CD4-positive, alpha-beta T cell (primary cell): ENCODE data around the gene LAMTOR4. TPM values are rescaled to one million over a fixed set of nuclear protein-coding genes. Genes with fewer than 3 reads are reported as not detected.

ENCODE experiments used
- ATAC-seq: fragments of 200-7000 bp; cut with Tn5 transposase; one replicate; pipeline ENCODE4 v1.10.0; 2022; ENCODE audit warnings: mild to moderate bottlenecking; ENCODE audit not compliant: poor library complexity
- CTCF ChIA-PET: fragments of 350-600 bp; sonication (Branson Sonifier 250); formaldehyde crosslinking; loops from one replicate; lab custom pipeline; 2021; ENCODE audit warnings: antibody characterized with exemption, inconsistent platforms; lab: Charles Lee
- POLR2A ChIA-PET: fragments of 350-600 bp; sonication (Branson Sonifier 250); formaldehyde crosslinking; loops from one replicate; lab custom pipeline; 2021; ENCODE audit warnings: antibody characterized with exemption, inconsistent platforms; lab: Charles Lee
- DNase-seq, 14 experiments: peaks; one replicate each; pipeline ENCODE4 v3.0.0-alpha.2; 2013 to 2020; ENCODE audit warnings: mixed read lengths in 2 of 14
- H3K27ac ChIP-seq, 2 donors: one replicate each; pipeline versions ENCODE4 v1.5.1 to v1.7.0; 2013; ENCODE audit warnings: low read length in 2 of 2, low read depth in 1 of 2, mild to moderate bottlenecking in 1 of 2
- H3K27me3 ChIP-seq, 2 experiments: 1 replicate in 1 of 2; 2 replicates in 1 of 2; pipeline versions ENCODE4 v1.6.1 to v1.7.0; 2013; ENCODE audit warnings: low read length in 2 of 2, control low read depth in 1 of 2, mild to moderate bottlenecking in 1 of 2, moderate library complexity in 1 of 2; ENCODE audit not compliant: insufficient read depth in 2 of 2, control insufficient read depth in 1 of 2
- H3K36me3 ChIP-seq: one replicate; pipeline ENCODE4 v1.6.1; 2013; ENCODE audit warnings: low read length, control low read depth; ENCODE audit not compliant: insufficient read depth
- H3K4me1 ChIP-seq: one replicate; pipeline ENCODE4 v1.6.1; 2013; ENCODE audit warnings: low read length, control low read depth; ENCODE audit not compliant: insufficient read depth
- H3K4me3 ChIP-seq: one replicate; pipeline ENCODE4 v1.5.1; 2013; ENCODE audit warnings: mild to moderate bottlenecking, low read length, moderate library complexity
- H3K9me3 ChIP-seq, 2 experiments: 1 replicate in 1 of 2; 2 replicates in 1 of 2; pipeline versions ENCODE4 v1.6.1 to v1.7.0; 2013; ENCODE audit warnings: low read length in 2 of 2, mild to moderate bottlenecking in 2 of 2, control low read depth in 1 of 2, moderate library complexity in 1 of 2; ENCODE audit not compliant: control insufficient read depth in 1 of 2, insufficient read depth in 1 of 2
- H3K27ac Mint-ChIP-seq: one replicate; pipeline ENCODE4 v1.8.0; 2020; ENCODE audit warnings: mixed read lengths
- H3K27me3 Mint-ChIP-seq: one replicate; pipeline ENCODE4 v1.8.0; 2021; ENCODE audit warnings: mixed read lengths
- H3K36me3 Mint-ChIP-seq: one replicate; pipeline ENCODE4 v1.8.0; 2021; ENCODE audit warnings: low read depth, mixed read lengths
- H3K4me1 Mint-ChIP-seq: one replicate; pipeline ENCODE4 v1.8.0; 2021; ENCODE audit warnings: low read depth, mixed read lengths
- H3K4me3 Mint-ChIP-seq: one replicate; pipeline ENCODE4 v1.8.0; 2020; ENCODE audit warnings: mild to moderate bottlenecking, mixed read lengths
- H3K9me3 Mint-ChIP-seq: one replicate; pipeline ENCODE4 v1.8.0; 2020; ENCODE audit warnings: mixed read lengths
- intact Hi-C, 2 experiments: fragments of 100-400 bp; cut with DNase I in 1 of 2; cut with micrococcal nuclease in 1 of 2; formaldehyde crosslinking; loops; one replicate each; pipeline versions ENCODE4 v1.15.1 to v1.9.0; 2023 to 2025; cut with DNase I, micrococcal nuclease
- total RNA-seq, 174 experiments: library from RNA in 2 of 174; stranded (reverse) in 2 of 174; gene quantifications; one replicate each; pipeline ENCODE4 v1.2.3 and lab custom pipeline; 2021 to 2026
- TF ChIP-seq, protein P1 (sequence below): fragments of 200-600 bp; IDR thresholded peaks from one replicate; pipeline ENCODE4 v1.8.0; 2022; ENCODE audit warnings: antibody characterized with exemption, mild to moderate bottlenecking

The LAMTOR4 gene
- total RNA-seq, 2 experiments from 2014 or later, result 107 to 125 TPM

- peaks cover 38% of the 10 kb centered on the region for H3K36me3 Mint-ChIP-seq
- peaks cover 49% of the 10 kb centered on the region for H3K4me1 ChIP-seq
- peak overlapping the region; percentile 100 for H3K4me3 Mint-ChIP-seq
- no peaks in the 10 kb centered on the region for H3K27me3 ChIP-seq
- ATAC-seq (no peak), DNase-seq (no peak)
- H3K36me3 ChIP-seq, result peaks cover 22% of the 10 kb centered on the region
- no peaks in the 10 kb centered on the region for H3K27me3 Mint-ChIP-seq
- ChIA-PET CTCF (no interaction called here), POLR2A (interaction anchor here (0.8 to 3.3 kb wide), 3 partner anchors 23 to 567 kb away, joined by 4 to 58 read pairs (median 8); partner anchors contain the start of genes AP4M1, LAMTOR4 and MCM7)
- H3K4me3 ChIP-seq, result no peak overlapping the region
- TF ChIP-seq, protein P1, sequence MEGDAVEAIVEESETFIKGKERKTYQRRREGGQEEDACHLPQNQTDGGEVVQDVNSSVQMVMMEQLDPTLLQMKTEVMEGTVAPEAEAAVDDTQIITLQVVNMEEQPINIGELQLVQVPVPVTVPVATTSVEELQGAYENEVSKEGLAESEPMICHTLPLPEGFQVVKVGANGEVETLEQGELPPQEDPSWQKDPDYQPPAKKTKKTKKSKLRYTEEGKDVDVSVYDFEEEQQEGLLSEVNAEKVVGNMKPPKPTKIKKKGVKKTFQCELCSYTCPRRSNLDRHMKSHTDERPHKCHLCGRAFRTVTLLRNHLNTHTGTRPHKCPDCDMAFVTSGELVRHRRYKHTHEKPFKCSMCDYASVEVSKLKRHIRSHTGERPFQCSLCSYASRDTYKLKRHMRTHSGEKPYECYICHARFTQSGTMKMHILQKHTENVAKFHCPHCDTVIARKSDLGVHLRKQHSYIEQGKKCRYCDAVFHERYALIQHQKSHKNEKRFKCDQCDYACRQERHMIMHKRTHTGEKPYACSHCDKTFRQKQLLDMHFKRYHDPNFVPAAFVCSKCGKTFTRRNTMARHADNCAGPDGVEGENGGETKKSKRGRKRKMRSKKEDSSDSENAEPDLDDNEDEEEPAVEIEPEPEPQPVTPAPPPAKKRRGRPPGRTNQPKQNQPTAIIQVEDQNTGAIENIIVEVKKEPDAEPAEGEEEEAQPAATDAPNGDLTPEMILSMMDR, result no peak
- H3K27ac Mint-ChIP-seq, result peak overlapping the region; percentile 100
- no peaks in the 10 kb centered on the region for H3K9me3 Mint-ChIP-seq
- H3K27ac ChIP-seq, result no peak overlapping the region
- intact Hi-C loops, result no loop called here
- H3K9me3 ChIP-seq, result no peaks in the 10 kb centered on the region
- H3K4me1 Mint-ChIP-seq, result peaks cover 41% of the 10 kb centered on the region
Observed at GRCh38 chr7:100124301-100125230, 24.2 kb upstream of the LAMTOR4 start.

DNA sequence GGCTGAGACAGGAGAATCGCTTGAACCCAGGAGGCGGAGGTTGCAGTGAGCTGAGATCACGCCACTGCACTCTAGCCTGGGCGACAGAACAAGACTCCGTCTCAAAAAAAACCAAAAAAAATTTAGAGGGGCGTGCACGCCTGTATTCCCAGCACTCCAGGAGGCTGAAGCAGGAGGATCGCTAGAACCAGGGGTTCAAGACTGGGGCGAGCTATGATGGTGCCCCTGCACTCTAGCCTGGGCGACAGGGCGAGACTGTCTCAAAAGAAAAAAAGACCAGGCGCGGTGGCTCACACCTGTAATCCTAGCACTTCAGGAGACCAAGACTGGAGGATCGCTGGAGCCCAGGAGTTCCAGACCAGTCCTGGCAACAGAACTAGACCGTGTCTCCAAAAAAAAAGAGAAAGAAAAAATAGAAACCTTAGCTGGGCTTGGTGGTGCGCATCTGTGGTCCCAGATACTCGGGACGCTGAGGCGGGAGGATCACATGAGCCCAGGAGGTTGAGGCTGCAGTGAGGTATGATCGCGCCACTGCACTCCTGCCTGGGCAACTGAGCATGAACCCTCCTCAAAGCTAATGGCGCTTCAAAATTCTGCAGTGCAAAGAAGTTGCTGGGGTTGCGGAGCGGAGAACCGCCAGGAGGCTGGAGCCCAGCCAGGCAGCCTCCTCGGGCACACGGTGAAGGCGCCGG is 22.3 kb upstream of the LAMTOR4 start:
- Histone ChIP-seq H3K4me3 (peak overlapping the region; percentile 96), H3K9me3 (no peaks in the 10 kb centered on the region), H3K36me3 (peaks cover 22% of the 10 kb centered on the region), H3K27ac (peak overlapping the region; percentile 96 to 99), H3K4me1 (peaks cover 40% of the 10 kb centered on the region), H3K27me3 (no peaks in the 10 kb centered on the region)
- H3K27ac Mint-ChIP-seq, result peak overlapping the region; percentile 100
- no peaks in the 10 kb centered on the region for H3K9me3 Mint-ChIP-seq
- TF ChIP-seq, protein P1, result no peak
- H3K4me3 Mint-ChIP-seq, result peak overlapping the region; percentile 100
- peaks cover 31% of the 10 kb centered on the region for H3K4me1 Mint-ChIP-seq
- CTCF ChIA-PET, result interaction anchor here (1.1 to 1.3 kb wide), 2 partner anchors 25 to 51 kb away, joined by 3 to 5 read pairs; partner anchors contain the start of genes AP4M1, GPC2, MCM7 and STAG3
- no peak for ATAC-seq
- H3K27me3 Mint-ChIP-seq, result no peaks in the 10 kb centered on the region
- POLR2A ChIA-PET, result interaction anchor here (0.6 to 3.3 kb wide), 24 partner anchors 12 to 548 kb away, joined by 3 to 58 read pairs (median 4); partner anchors contain the start of genes AP4M1, COPS6, LAMTOR4 and MCM7
- peaks cover 28% of the 10 kb centered on the region for H3K36me3 Mint-ChIP-seq
- intact Hi-C loops, result loop anchor here (2.0 kb wide), 2 partner anchors 26 to 46 kb away; partner anchors contain the start of genes AP4M1 (in 2 of the 2), MCM7 (in 2 of the 2) and ZNF3 (in 1 of the 2)
- peak in 1 of 14 experiments; percentile 38 for DNase-seq
